Stimulated activated CD8-positive, alpha-beta memory T cell treated with anti-CD3 and anti-CD28 coated beads, Interleukin-12 subunit alpha, Interleukin-12 subunit beta, amount 100 ng/mL, for 24 hours (primary cell): ENCODE results near the gene PTPRK.
"Not testable (repeated sequence)": the region's sequence is repeated elsewhere in the genome, so short reads cannot be mapped to it uniquely, and the experiment has no call there.

Experiments
- DNase-seq: peaks from one replicate; pipeline ENCODE4 v3.0.0-alpha.2; 2020; ENCODE audit errors: extremely low read depth

Gene PTPRK

DNA sequence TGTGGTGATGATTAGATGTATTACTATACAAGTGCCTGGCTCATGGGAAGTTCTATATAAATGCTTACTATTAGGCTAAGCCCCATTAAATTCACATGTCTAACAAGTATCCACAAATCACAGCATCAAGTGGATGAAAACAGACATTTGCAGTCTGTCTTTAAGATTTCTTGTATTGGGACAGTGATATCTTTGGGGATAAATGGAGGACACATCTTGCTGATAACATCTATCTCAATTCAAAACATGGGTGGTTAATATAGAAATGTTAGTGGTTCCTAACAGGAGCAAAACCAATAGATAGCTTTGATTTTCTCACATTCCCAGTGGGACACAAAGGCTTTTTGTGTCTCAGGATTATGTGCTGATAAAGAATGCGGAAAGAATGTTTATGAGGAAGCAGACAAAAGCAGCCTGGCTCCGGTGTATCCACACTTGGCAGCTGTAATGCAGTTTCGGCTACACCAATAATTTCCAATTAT lies 29.3 kb downstream of the PTPRK start:
- DNase-seq = no peak

DNA sequence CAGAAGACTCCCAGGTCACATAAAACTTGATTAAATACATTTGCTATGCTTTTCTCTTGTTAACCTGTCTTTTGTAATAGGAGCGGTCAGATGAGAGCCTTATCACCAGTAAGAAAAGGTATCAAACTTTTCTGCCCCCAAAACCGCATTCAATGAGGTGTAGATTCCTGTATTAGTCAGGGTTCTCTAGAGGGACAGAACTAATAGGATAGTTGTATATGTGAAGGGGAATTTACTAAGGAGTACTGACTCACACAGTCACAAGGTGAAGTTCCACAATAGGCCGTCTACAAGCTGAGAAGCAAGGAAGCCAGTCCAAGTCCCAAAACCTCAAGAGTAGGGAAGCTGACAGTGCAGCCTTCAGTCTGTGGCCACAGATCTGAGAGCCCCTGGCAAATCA lies 32.7 kb downstream of the PTPRK start:
- no peak for DNase-seq

DNA sequence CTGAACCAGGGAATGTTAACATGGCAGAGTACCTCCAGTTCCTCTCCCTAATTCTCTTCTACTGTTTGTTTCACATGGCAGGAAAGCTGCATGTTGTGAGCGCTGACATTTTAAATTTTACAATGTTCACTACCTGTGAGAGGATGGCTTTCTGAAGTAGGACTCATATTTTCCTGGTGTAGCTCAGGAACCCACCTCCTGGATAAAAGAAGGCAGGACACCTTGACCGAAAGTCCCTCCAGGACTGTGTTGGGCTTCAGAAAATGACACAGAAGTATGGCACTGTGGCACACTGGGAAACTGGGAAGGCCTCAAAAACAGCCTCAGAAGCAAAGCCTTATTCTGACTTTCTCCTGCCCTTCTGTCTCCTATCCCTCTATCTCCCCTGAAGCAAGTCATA lies 33.3 kb downstream of the PTPRK start:
- no peak for DNase-seq

DNA sequence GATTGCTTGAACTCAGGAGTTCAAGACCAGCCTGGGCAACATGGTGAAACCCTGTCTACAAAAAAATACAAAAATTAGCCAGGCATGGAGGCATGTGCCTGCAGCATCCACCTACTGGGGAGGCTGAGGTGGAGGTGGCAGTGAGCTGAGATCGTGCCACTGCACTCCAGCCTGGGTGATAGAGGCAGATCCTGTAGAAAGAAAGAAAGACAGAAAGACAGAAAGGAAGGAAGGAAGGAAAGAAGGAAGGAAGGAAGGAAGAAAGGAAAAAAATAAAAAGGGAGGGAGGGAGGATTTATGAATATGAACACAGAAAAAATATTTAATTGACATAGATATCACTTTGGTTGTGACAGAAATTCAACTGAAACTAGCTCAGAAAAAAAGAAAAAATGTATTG lies 33.8 kb downstream of the PTPRK start:
- not testable (repeated sequence) for DNase-seq

DNA sequence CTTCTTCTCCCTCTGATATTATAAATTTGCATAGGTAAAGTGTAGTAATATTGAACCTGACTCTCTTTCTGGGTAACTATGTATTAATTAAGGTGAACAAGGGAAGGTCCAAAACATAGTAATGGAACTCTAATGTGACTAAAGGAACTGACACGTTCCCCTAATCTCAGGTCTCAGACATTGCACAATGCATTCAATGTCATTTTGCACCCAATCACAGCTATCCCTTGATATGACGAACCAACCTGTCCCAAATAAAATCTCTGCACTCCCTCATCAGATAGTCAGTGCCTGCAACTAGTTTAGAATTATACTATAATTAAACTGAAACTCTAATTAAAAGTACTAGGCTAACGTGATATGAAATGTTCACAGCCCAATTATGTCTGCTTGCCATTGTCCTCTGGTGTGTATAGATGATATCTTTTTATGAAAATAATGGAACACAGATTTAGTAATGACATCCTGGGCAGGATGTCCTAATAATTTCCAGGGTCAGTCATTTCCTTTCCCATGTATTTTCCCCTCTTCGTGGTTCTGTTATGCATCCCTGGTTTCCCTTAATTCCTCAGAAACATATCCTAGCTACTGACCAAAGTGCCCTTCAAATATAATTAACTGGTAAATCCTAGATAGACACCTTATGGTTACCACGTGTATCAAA lies 36.8 kb downstream of the PTPRK start:
- no peak for DNase-seq

DNA sequence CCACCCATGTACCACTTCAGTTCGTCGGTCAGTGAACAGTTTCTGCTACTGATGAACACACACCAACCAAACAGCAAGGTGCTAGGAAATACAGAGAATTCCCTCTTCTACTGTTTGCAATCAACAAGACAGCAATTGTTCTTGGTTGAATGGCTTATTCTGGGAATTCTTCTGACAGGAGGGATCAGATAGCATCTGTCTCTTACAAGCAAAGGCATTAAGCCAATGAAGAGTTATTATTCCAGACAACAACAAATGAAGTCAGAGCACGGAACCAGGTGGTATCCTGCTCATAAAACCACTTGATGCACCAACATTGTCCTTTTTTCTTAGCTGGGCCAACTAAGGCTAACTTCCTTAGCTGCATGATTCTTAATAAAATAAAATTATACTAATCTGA lies 37.8 kb downstream of the PTPRK start:
- DNase-seq = no peak

DNA sequence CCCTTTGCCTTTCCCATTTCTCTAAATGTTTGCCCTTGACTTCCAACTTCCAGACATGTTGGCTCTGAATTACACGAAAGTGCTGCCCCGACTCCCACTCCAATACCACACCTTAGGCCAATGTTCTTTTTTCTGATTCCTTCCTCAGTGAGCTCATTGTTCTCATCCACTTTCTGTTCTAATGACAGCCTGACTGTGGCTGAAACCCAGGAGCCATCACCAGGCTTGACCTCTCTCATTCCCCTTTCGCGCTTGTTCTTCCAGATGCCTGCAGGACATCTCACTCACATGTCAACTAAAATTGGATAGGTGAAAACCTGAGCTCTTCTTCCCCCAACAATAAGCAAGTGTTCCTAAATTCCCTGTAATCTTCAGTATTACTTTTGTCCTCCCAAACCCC lies 40.4 kb downstream of the PTPRK start:
- no peak for DNase-seq

DNA sequence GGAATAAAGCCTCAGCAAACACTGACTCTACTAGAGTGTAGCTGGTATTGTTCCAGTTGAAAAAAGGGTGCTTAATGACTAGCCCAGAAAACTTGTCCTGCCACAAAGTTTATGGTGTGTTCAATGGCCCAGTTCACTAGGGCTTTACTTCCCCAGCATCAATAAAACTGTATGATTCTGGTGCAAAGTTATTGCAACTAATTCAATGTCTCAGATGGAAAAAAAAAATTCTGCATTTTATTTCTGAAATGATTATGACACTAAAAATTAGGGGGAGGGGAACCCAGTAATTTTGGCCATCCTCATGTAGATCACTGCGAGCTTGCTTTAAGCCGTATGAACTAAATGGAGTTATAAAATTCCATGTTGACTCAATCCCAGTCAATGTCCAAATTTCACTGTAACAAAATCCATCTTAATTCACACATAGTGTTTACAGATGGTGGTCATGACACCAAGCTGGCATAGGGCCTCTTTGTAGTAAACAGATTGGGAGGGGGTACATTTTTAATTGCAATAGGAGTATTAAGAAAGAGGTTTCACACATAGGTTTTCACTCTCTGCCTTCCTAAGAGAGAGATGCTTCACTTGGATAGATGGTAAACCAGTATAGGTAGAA lies 41.2 kb downstream of the PTPRK start:
- no peak for DNase-seq

DNA sequence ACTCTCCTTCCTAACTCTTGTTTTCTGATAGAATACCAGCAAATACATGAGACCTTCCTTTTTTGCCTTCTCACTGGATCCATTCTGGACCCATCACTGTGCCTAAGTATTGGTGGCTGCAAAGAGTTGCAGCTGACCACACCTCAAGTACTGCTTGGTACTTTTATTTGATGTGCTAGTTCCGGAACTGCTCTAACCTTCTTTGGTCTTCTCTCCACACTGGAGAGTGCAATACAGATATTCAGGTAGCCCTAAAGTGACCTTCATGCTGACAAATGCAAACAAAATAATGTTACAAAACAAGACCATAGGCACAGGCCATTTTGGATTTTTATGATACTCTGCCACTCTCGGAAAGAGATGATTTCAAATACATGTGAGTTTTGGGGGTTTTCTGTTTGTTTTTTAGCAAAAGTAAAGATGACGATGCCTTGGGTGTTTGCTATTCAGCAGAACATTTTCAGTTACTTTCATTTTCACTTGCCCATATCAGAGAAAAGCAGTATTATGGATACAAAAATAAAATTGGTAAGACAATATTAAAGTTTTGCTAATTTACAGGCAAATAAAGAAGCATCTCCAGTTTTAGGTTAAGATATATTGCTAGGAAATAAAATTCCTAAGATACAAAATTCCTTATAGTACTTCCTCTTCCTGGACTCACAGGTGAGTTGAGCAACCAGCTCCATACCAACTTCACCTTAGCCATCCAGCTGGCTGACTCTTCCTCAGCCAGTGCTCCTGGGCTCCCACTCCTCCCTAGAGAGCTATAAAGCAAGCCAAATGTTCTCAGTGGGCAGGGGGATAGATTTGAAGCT lies 42.0 kb downstream of the PTPRK start:
- DNase-seq = no peak

DNA sequence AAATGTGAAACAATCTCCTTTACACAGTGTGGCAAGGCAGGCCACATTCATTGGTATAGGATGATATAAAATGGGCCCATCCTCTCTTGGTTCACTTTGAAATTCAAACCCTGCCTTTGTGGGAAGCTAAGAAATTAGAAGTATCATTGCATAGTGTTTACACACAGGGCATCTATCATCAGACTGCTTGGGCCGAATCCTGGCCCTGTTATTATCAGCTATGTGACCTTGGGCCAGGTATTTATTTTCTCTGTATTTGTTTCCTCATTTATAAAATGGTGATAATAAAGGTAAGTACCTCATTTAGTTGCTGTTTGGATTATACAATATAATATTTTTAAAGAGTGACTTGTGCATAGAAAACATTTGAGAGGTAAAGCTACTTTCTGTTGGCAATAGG lies 45.5 kb downstream of the PTPRK start:
- DNase-seq = no peak

DNA sequence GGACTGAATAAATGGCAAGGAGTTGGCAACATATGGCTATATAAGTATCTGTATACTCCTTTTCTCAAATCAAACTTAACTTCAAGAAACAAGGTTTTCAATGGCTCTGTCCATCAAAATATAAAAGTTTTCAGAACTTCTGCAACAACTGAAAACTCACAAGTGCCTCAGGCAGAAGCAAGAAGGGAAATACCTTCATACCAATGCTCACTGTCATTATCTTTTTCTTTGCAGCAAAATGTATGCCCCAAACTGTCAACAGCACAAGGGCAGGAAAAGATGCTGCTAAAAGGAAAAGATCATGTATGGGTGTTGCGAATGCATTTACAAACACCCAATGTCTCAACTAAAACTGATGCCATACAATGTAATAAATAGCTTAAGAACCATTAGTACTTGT lies 45.9 kb downstream of the PTPRK start:
- no peak for DNase-seq

DNA sequence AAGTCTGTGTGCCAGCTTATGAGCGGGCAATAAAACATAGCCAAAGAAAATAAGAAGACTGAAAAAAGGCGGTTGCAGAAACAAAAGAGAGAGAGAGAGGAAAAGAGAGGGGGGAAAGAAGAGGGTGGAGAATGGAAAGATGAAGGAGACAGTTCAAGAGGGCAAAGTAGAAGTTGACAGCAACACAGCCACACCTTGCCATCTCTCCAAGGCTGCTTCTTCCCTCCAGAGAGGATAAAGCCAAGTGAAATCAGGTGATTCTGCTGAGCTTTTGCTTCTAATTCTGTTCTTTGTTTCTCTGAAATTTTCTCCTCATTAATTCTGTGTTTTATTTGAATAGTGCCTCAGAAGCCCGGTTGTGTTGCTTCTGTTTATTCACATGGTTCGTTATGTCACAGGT lies 48.5 kb downstream of the PTPRK start:
- no peak for DNase-seq

DNA sequence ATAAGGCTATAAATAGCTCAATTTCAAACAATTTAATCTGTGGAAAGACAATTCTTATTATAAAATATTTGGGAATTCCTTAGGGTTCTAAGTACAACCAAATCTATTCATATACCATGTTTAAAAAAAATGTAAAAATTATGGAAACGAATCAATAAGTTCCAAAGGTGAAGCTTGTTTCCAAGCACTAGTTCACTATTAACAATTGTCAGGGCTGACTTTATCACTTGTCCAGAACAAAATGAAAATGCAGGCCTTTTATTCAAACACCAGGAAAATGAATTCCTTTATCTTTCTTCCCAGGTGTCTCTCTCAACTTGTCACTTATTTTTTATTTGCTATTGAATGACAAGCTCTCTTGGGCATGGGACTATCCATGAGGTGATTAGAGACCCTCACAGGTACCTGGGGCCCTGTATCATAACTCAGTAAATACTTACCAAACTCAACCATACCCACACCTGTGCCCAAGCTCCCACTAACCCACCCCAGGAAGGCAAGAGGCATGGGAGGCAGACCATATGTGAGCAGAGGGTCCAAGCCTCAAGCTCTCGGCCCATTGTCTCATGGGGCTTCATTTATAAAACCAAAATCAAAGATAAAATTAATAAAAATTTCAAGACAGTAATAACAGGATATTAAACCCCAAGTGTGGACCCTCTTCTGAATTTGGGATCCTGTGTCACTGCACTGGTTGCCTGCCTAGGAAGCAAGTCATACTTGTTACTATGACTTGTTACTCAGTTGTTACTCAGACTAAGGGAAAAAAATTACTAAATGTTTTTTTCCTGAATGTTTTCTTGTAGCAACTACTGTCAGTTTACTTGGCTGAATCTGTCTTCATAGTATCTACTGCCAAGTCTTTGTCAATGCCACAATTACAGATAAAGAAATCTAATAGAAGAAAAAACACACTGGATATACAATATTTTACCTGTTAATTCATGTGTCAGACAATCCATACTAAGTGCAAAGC lies 54.7 kb downstream of the PTPRK start:
- no peak for DNase-seq

DNA sequence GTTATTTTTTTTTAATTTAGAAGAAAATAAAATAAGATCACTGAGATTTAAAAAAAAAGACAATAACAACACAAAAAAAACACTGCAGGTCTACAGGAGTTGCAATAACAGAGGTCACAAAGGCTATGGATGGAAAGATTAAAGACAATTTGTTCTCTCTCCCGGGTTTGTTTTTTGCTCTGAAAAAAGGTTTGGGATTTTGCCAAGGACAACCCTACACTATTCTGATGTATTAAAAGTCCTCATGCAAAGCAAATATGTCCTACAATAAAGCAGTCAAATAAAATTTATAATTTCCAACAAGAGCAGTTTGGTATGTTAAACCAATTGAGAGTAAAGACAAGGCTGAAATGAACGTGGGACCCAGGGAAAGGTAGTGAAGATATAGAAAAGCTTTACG lies 55.6 kb downstream of the PTPRK start:
- no peak for DNase-seq

DNA sequence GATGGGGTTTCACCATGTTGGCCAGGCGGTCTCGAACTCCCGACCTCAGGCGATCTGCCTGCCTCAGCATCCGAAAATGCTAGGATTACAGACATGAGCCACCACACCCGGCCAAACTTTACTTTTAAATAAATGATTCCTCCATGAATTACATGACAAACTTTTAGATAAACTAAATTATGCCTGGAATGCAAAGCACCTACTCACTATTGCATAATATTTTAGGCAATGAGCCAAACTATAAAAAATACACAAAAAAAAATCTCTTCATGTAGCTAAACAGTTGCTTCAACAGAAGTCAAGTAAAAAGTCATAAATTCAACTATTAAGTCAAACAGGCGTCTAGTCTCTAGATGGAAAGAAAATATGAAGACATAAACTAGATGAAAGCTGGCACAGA lies 56.5 kb downstream of the PTPRK start:
- DNase-seq = no peak

DNA sequence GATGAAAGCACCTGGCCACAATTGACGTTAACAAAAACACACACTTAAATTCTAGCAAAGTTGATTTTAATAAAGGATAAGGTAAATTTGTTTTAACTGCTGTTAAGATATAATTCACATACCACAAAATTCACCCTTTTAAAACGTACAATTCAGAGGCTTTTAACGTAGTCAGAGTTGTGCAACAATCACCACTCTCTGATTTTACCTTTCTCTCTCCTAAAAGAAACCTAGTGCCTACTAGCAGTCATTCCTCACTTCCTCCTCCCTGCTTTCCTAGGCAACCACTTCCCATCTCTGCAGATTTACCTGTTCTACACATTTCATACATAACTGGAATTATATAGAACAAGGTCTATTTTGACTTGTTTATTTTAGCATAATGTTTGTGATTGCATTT lies 58.9 kb downstream of the PTPRK start:
- no peak for DNase-seq

DNA sequence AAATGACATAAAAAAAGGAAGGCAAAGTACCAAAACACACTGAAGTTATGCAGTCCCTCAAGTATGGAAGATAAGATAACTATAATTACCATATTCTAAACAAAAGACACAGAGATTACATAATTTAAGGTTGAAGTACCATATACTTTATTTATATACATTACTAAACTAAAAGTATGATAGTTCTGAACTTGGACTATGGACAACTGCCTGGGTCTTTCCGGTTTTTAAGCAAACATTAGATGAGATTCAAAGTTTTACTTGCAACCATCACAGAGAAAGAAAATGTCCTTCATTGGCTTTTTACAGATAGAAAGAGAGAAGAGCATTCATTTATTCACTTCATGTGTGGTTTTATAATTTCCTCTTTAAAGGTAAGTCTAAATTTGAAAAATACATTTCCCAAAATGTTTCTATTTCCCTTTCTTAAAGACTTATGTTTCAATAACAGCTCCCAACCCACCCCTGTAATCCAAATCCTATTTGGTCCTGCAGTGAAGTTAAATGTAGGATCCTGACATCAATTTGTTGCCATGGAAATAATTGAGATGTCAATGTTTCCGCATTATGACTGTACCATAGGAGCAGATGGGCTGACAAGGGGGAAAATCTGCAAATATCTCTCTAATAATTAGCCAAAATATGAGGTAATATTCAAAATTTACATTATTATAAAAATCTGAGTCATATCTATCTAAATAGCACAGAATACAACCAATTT lies 63.7 kb downstream of the PTPRK start:
- DNase-seq = no peak

DNA sequence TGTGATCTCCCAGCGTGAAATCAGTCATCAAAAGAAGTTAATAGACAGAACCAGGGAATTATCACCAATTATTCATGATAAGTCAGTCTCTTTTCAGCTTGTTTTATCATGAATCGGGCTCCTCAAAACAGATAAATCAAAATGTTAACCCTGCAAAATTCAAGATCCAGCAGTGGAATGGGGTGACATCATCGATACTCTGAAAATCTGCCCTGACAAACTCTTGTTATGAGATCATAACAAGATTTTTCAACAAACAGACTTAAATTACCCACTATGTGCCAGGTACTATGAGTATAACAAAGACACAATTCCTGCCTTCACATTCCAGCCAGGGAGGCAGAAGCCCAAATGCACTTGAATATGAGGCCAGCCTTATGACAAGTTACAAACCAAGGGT lies 64.4 kb downstream of the PTPRK start:
- DNase-seq = no peak

DNA sequence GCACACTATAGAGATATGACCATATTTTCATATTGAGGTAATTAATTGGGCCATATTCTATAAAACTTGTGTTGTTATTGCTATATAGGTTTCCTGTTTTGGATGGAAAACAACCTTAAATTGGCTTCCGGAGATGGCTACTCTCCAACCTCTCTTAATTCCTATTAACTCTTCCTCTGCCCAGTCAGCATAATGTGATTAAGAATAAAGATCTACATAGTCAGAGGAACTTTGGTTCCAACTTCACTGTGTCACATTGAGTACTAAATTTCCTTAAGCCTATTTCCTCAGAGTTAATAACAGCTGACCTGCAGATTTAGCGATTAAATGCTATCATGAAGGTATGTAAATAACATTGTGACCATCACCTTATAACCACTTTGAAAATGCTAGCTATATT lies 67.7 kb downstream of the PTPRK start:
- DNase-seq = no peak

DNA sequence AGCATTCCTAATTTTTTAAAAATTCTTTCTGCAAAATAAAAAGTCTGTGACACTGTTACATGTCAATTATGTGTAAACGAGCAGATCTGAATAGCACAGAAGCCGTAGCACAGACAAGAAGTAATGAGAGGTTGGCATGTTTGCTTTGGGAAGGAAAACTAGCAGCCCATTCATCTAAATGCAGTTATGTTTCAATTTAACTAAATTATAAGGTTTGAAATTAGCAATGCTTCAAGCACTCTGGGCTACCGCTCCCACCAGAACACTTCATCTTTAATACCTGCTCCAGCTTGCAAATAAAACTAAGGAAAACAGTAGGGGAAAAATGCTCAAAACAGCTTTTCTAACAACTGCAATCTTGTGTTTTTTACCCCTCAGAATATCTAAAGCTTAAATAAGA lies 73.9 kb downstream of the PTPRK start:
- DNase-seq = no peak

DNA sequence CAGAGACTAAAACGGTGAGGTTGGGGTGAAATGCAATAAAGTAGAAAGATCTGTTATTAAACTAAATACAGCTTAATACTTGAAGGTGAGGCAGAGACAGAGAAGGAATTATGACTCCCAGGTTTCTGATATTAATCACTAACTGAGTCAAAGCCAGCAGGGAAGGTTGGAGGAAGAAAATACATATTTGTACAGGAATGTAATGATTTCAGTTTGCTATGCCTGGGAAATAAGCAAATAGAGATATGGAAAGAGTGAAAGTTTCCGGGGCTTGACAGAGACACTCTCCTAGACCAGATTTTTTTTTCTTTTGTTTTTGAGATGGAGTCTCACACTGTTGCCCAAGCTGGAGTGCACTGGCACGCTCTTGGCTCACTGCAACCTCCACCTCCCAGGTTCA lies 76.8 kb downstream of the PTPRK start:
- DNase-seq = no peak
